WI38 (cell line): ENCODE results near the gene DLD.

Experiments used
- H3K4me3 ChIP-seq: 2 replicates; pipeline ENCODE4 v1.5.1; 2011; ENCODE audit warnings: low read depth, mild to moderate bottlenecking, control low read depth, low read length
- CTCF ChIP-seq: IDR thresholded peaks from 2 replicates; pipeline ENCODE4 v1.5.1; 2012; ENCODE audit warnings: low read depth, mild to moderate bottlenecking, control low read depth, low read length

The DLD gene

GRCh38 chr7:107860981-107861652 lies 29.9 kb upstream of the DLD start:
- TF ChIP-seq CTCF, result no peak
- H3K4me3 ChIP-seq, result no peak overlapping the region

GRCh38 chr7:107865956-107866775 lies 24.8 kb upstream of the DLD start:
- no peak overlapping the region for H3K4me3 ChIP-seq
- no peak for TF ChIP-seq CTCF

- no peak for TF ChIP-seq CTCF
- H3K4me3 ChIP-seq, result no peak overlapping the region
These were observed 23.0 kb upstream of the DLD start for GRCh38 chr7:107867858-107868466.

GRCh38 chr7:107870427-107871000 lies 20.5 kb upstream of the DLD start:
- TF ChIP-seq CTCF, result no peak
- H3K4me3 ChIP-seq, result no peak overlapping the region

GRCh38 chr7:107874111-107874510 lies 16.9 kb upstream of the DLD start:
- TF ChIP-seq CTCF, result no peak
- no peak overlapping the region for H3K4me3 ChIP-seq

GRCh38 chr7:107874605-107875446 lies 16.2 kb upstream of the DLD start:
- peak; percentile 62 for TF ChIP-seq CTCF

More at GRCh38 chr7:107874605-107875446, 16.2 kb upstream of the DLD start:
- no peak overlapping the region for H3K4me3 ChIP-seq
